ENCODE data around the gene GATA3. TPM values are rescaled to one million over a fixed set of nuclear protein-coding genes. Genes with fewer than 3 reads are reported as not detected.

The GATA3 gene
- total RNA-seq, 1 donor from 2014 or later, result 0.69 TPM

GRCh38 chr10:8113616-8114015 lies 59.1 kb downstream of the GATA3 start:
- Mint-ChIP-seq H3K4me3 (ENCODE audit: unreplicated experiment) (no peak overlapping the region), H3K27me3 (ENCODE audit: unreplicated experiment) (peaks cover 6% of the 10 kb centered on the region), H3K36me3 (ENCODE audit: unreplicated experiment) (no peaks in the 10 kb centered on the region), H3K9me3 (ENCODE audit: unreplicated experiment) (peaks cover 2% of the 10 kb centered on the region), H3K4me1 (ENCODE audit: low read depth, unreplicated experiment) (peaks cover 4% of the 10 kb centered on the region), H3K27ac (ENCODE audit: unreplicated experiment) (no peak overlapping the region)
- DNase-seq, result no peak
- TF ChIP-seq CTCF (IDR thresholded peaks at IDR 0.05; ENCODE audit: partially characterized antibody, unreplicated experiment), result no peak

GRCh38 chr10:8114741-8115617 lies 60.5 kb downstream of the GATA3 start:
- H3K27me3 Mint-ChIP-seq (ENCODE audit: unreplicated experiment), result peaks cover 4% of the 10 kb centered on the region
- H3K36me3 Mint-ChIP-seq (ENCODE audit: unreplicated experiment), result no peaks in the 10 kb centered on the region
- H3K27ac Mint-ChIP-seq (ENCODE audit: unreplicated experiment), result no peak overlapping the region
- TF ChIP-seq CTCF (IDR thresholded peaks at IDR 0.05; ENCODE audit: partially characterized antibody, unreplicated experiment), result no peak
- peaks cover 4% of the 10 kb centered on the region for H3K4me1 Mint-ChIP-seq (ENCODE audit: low read depth, unreplicated experiment)
- no peak overlapping the region for H3K4me3 Mint-ChIP-seq (ENCODE audit: unreplicated experiment)
- no peak for DNase-seq
- H3K9me3 Mint-ChIP-seq (ENCODE audit: unreplicated experiment), result no peaks in the 10 kb centered on the region

GRCh38 chr10:8115618-8115980 lies 61.1 kb downstream of the GATA3 start:
- peaks cover 4% of the 10 kb centered on the region for H3K27me3 Mint-ChIP-seq (ENCODE audit: unreplicated experiment)
- TF ChIP-seq CTCF (IDR thresholded peaks at IDR 0.05; ENCODE audit: partially characterized antibody, unreplicated experiment), result no peak
- H3K36me3 Mint-ChIP-seq (ENCODE audit: unreplicated experiment), result no peaks in the 10 kb centered on the region
- H3K9me3 Mint-ChIP-seq (ENCODE audit: unreplicated experiment), result no peaks in the 10 kb centered on the region
- H3K27ac Mint-ChIP-seq (ENCODE audit: unreplicated experiment), result no peak overlapping the region
- no peak overlapping the region for H3K4me3 Mint-ChIP-seq (ENCODE audit: unreplicated experiment)
- DNase-seq, result no peak
- peaks cover 4% of the 10 kb centered on the region for H3K4me1 Mint-ChIP-seq (ENCODE audit: low read depth, unreplicated experiment)

- H3K4me3 Mint-ChIP-seq (ENCODE audit: unreplicated experiment), result no peak overlapping the region
- H3K27ac Mint-ChIP-seq (ENCODE audit: unreplicated experiment), result no peak overlapping the region
- no peaks in the 10 kb centered on the region for H3K36me3 Mint-ChIP-seq (ENCODE audit: unreplicated experiment)
- H3K4me1 Mint-ChIP-seq (ENCODE audit: low read depth, unreplicated experiment), result no peaks in the 10 kb centered on the region
- no peaks in the 10 kb centered on the region for H3K9me3 Mint-ChIP-seq (ENCODE audit: unreplicated experiment)
- TF ChIP-seq CTCF (IDR thresholded peaks at IDR 0.05; ENCODE audit: partially characterized antibody, unreplicated experiment), result no peak
- H3K27me3 Mint-ChIP-seq (ENCODE audit: unreplicated experiment), result no peaks in the 10 kb centered on the region
- no peak for DNase-seq
These were observed 62.0 kb downstream of the GATA3 start for GRCh38 chr10:8116474-8116873.

- Mint-ChIP-seq H3K9me3 (ENCODE audit: unreplicated experiment) (no peaks in the 10 kb centered on the region), H3K4me3 (ENCODE audit: unreplicated experiment) (no peak overlapping the region), H3K27me3 (ENCODE audit: unreplicated experiment) (no peaks in the 10 kb centered on the region), H3K36me3 (ENCODE audit: unreplicated experiment) (no peaks in the 10 kb centered on the region), H3K4me1 (ENCODE audit: low read depth, unreplicated experiment) (no peaks in the 10 kb centered on the region), H3K27ac (ENCODE audit: unreplicated experiment) (no peak overlapping the region)
- no peak for TF ChIP-seq CTCF (IDR thresholded peaks at IDR 0.05; ENCODE audit: partially characterized antibody, unreplicated experiment)
- DNase-seq, result no peak
These were observed 62.5 kb downstream of the GATA3 start for GRCh38 chr10:8116926-8117493.
